Measurements from ENCODE around the gene SCNN1A. TPM values are rescaled to one million over a fixed set of nuclear protein-coding genes. Genes with fewer than 3 reads are reported as not detected.

The SCNN1A gene
- total and polyA plus RNA-seq, 2 experiments from 2014 or later = 21.7 to 28.4 TPM

DNA sequence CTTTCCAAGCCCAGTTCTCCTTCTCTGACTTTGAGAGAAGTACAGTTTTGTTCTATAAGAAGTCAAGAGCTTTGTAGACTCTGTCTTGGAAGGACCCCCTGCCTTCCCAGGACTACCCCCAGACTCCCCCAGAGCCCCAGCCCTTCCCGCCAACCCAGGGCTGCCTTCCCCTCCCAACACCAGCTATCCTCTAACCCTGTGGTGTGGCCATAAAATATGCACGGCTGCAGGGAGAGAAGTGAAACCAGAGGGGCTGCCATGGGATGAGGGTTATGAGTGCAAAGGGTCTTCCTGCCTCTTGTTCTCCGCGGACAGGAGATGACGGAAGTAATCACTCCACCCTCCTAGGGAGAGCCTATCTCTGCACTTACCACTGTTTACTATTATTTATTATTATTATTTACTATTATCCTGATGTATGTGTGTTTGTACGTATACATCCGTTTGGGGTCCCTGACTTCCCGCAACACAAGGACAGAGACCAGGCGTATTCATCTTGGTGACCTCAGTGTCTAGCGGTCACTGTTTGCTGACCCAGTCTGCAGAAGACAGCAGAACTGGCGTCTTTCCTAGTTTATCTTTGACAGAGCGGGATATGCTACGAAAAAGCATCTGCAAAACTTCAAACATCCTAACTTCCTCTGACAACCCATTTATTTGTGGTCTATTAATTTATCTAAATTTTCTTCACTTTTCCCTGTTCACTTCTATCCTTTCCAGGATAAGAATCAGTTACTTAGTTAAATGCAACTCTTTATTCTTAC lies 3.5 kb upstream of the SCNN1A start:
- H3K9me3 ChIP-seq (ENCODE audit: low read depth) = no peaks in the 10 kb centered on the region
- H3K4me2 ChIP-seq = no peak overlapping the region
- H3K36me3 ChIP-seq (replicated peaks; ENCODE audit: insufficient read depth, low read depth) = no peaks in the 10 kb centered on the region
- no peak overlapping the region for H3K27ac ChIP-seq
- DNase-seq (ENCODE audit: low spot score) = no peak
- H3K27me3 ChIP-seq = no peaks in the 10 kb centered on the region
- WGBS (ENCODE audit: low lambda C conversion rate, missing lambda C conversion rate) = 75% methylated on average over 13 of the region's 13 CpGs
- no peak overlapping the region for H2AFZ ChIP-seq
- H3K4me1 ChIP-seq (ENCODE audit: insufficient read depth) = peaks cover 50% of the 10 kb centered on the region
- no peaks in the 10 kb centered on the region for H3K9me2 ChIP-seq (replicated peaks; ENCODE audit: insufficient read depth)
- no peaks in the 10 kb centered on the region for H4K20me1 ChIP-seq (ENCODE audit: insufficient read depth, poor library complexity, severe bottlenecking)
- TF ChIP-seq, protein P1, sequence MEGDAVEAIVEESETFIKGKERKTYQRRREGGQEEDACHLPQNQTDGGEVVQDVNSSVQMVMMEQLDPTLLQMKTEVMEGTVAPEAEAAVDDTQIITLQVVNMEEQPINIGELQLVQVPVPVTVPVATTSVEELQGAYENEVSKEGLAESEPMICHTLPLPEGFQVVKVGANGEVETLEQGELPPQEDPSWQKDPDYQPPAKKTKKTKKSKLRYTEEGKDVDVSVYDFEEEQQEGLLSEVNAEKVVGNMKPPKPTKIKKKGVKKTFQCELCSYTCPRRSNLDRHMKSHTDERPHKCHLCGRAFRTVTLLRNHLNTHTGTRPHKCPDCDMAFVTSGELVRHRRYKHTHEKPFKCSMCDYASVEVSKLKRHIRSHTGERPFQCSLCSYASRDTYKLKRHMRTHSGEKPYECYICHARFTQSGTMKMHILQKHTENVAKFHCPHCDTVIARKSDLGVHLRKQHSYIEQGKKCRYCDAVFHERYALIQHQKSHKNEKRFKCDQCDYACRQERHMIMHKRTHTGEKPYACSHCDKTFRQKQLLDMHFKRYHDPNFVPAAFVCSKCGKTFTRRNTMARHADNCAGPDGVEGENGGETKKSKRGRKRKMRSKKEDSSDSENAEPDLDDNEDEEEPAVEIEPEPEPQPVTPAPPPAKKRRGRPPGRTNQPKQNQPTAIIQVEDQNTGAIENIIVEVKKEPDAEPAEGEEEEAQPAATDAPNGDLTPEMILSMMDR (IDR thresholded peaks at IDR 0.05; ENCODE audit: poor library complexity) = no peak
- TF ChIP-seq EZH2phosphoT487 (IDR thresholded peaks at IDR 0.05; ENCODE audit: low read depth, severe bottlenecking, unreplicated experiment) = no peak
- TF ChIP-seq EZH2 (IDR thresholded peaks at IDR 0.05; ENCODE audit: borderline replicate concordance) = no peak
- H3K4me3 ChIP-seq = no peak overlapping the region
- H3K79me2 ChIP-seq = no peaks in the 10 kb centered on the region

GRCh38 chr12:6377667-6377994 lies 2.3 kb upstream of the SCNN1A start:
- WGBS (ENCODE audit: low lambda C conversion rate, missing lambda C conversion rate) = 73% methylated on average over 4 of the region's 4 CpGs
- no peak overlapping the region for H3K4me2 ChIP-seq
- peak overlapping the region; percentile 94 for H3K27ac ChIP-seq

DNA sequence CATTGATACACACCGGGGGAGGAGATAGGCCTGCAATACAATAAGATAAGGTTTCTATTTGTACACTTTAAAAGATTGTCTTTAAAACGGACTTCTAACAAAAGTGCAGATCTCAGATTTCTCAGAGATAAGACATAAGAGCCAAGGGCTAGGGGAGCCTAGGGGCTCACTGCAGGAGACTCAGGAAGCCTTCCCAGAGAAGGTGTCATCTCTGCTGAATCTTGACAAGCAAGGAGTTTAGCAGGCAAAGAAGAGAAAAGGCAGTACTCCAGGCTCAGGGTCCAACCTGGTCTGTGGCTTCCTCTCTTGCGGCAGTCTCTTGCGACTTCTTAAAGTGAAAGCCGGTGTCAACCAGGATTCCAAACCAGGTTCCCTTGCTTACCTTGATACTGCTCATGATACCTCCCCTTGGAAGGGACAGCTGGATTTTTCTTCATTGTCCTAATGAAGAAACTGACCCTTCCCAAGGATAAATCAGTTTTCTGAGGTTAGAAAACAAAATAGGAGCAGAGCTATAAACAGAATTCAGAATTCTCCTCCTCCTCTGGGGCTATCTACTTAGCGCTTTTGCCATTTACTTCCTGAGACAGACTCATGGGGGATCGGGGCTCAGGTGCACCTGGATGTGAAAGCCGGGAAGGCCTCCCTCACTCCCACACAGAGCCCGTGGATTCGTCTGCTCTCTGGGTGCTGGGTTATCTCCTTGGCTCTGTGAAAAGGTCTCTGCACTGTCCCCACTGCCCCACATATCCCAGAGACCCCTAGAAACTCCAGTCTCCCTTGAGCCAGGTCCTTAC lies 1.7 kb upstream of the SCNN1A start:
- Histone ChIP-seq H4K20me1 (ENCODE audit: insufficient read depth, poor library complexity, severe bottlenecking) (no peaks in the 10 kb centered on the region), H3K4me1 (ENCODE audit: insufficient read depth) (peaks cover 47% of the 10 kb centered on the region), H3K4me3 (no peak overlapping the region), H3K27me3 (no peaks in the 10 kb centered on the region), H3K9me3 (ENCODE audit: low read depth) (no peaks in the 10 kb centered on the region), H3K79me2 (no peaks in the 10 kb centered on the region), H3K4me2 (peak overlapping the region; percentile 62), H2AFZ (peak overlapping the region; percentile 10), H3K36me3 (replicated peaks; ENCODE audit: insufficient read depth, low read depth) (no peaks in the 10 kb centered on the region), H3K9me2 (replicated peaks; ENCODE audit: insufficient read depth) (no peaks in the 10 kb centered on the region), H3K27ac (peak overlapping the region; percentile 94)
- no peak for DNase-seq (ENCODE audit: low spot score)
- 61% methylated on average over 10 of the region's 10 CpGs for WGBS (ENCODE audit: low lambda C conversion rate, missing lambda C conversion rate)
- TF ChIP-seq EZH2phosphoT487 (IDR thresholded peaks at IDR 0.05; ENCODE audit: low read depth, severe bottlenecking, unreplicated experiment) = no peak
- no peak for TF ChIP-seq EZH2 (IDR thresholded peaks at IDR 0.05; ENCODE audit: borderline replicate concordance)
- TF ChIP-seq, protein P1 (IDR thresholded peaks at IDR 0.05; ENCODE audit: poor library complexity) = no peak

More at GRCh38 chr12:6377667-6377994, 2.3 kb upstream of the SCNN1A start:
- Histone ChIP-seq H2AFZ (no peak overlapping the region), H4K20me1 (ENCODE audit: insufficient read depth, poor library complexity, severe bottlenecking) (no peaks in the 10 kb centered on the region), H3K9me3 (ENCODE audit: low read depth) (no peaks in the 10 kb centered on the region), H3K4me3 (no peak overlapping the region), H3K79me2 (no peaks in the 10 kb centered on the region), H3K4me1 (ENCODE audit: insufficient read depth) (peaks cover 41% of the 10 kb centered on the region), H3K9me2 (replicated peaks; ENCODE audit: insufficient read depth) (no peaks in the 10 kb centered on the region), H3K27me3 (no peaks in the 10 kb centered on the region), H3K36me3 (replicated peaks; ENCODE audit: insufficient read depth, low read depth) (no peaks in the 10 kb centered on the region)
- TF ChIP-seq, protein P1 (IDR thresholded peaks at IDR 0.05; ENCODE audit: poor library complexity) = no peak
- no peak for TF ChIP-seq EZH2phosphoT487 (IDR thresholded peaks at IDR 0.05; ENCODE audit: low read depth, severe bottlenecking, unreplicated experiment)
- TF ChIP-seq EZH2 (IDR thresholded peaks at IDR 0.05; ENCODE audit: borderline replicate concordance) = no peak
- DNase-seq (ENCODE audit: low spot score) = no peak
